ENCODE measurements around the gene HERC2. TPM values are rescaled to one million over a fixed set of nuclear protein-coding genes. Genes with fewer than 3 reads are reported as not detected.
A peak's percentile ranks its signal among the peaks of the same experiment; 100 is the strongest.

HERC2 gene
- total and polyA plus RNA-seq, 2 of the 8 experiments (the other 6 are each of a cell fraction or from before 2014, with no cell fraction given) = 83.0 to 88.7 TPM

DNA sequence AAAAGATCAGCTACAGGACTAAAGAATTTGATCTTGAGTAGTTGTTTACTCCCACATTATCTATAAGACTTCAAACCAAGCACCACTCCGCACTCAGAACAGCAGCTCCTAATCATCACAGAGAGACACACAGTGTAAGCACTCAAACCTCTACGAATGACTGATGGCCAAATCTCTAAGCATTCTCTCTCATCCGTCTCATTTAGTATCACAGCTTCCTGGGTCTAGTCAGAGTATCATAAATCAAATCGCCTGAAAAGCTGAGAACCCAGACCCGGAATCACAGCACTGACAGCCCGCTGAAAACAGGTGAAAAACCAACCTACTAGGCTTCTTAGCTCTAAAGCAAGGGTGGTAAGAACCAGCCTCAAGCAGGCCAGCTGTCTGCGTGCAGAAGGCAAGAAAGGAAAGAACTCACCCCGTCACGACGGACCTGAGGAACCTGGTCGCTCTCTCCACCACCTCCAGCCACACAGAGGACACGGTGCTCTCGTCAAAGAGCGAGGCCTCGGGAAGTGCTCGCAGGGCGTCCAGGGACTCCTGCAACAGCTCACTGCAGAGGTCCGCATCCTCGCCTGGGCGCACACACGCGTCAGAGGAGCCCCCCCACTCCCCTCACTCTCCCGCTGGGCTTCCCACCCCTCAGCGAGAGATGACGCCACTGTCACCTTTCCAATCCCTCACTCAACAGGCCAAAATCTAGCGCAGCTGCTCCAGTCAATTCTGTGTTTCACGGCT, 47.9 kb downstream of the HERC2 start:
- Histone ChIP-seq H3K14ac (ENCODE audit: insufficient read length) (no peak overlapping the region), H4K91ac (replicated peaks; ENCODE audit: insufficient read length, low read length) (no peak overlapping the region), H3K27me3 (replicated peaks in 1 of 4; ENCODE audit: control insufficient read depth in 3 of 4, extremely low read depth in 1 of 4, insufficient read depth in 3 of 4, low read length in 3 of 4) (no peaks in the 10 kb centered on the region), H3K4me3 (ENCODE audit: extremely low read depth in 1 of 4, insufficient read depth in 2 of 4, low read depth in 3 of 4, low read length in 4 of 4) (no peak overlapping the region), H3K27ac (ENCODE audit: low read depth, low read length) (no peak overlapping the region), H2BK20ac (ENCODE audit: low read length) (no peak overlapping the region), H3K9me3 (ENCODE audit: insufficient read depth in 2 of 2, low read depth in 1 of 2, low read length in 1 of 2) (no peaks in the 10 kb centered on the region), H3K23ac (ENCODE audit: insufficient read length) (no peak overlapping the region), H3K18ac (ENCODE audit: extremely low read depth, low read length) (no peak overlapping the region), H2BK120ac (replicated peaks; ENCODE audit: low read depth, low read length) (no peak overlapping the region), H2BK5ac (ENCODE audit: low read depth, low read length) (no peak overlapping the region; the same call in 1 of the 2 replicates), H3K36me3 (ENCODE audit: control insufficient read depth in 2 of 4, insufficient read depth in 4 of 4, low read length in 3 of 4) (peaks cover 2 to 27% (median 21%) of the 10 kb centered on the region in 4 experiments; a peak in 7 of 8 replicates), H2BK12ac (ENCODE audit: low read depth, low read length) (no peak overlapping the region), H3K4me1 (replicated peaks in 1 of 4; ENCODE audit: control insufficient read depth in 3 of 4, insufficient read depth in 4 of 4, low read length in 3 of 4) (no peaks in the 10 kb centered on the region; a peak in 1 of 7 replicates), H3K4ac (replicated peaks; ENCODE audit: insufficient read length, low read depth, low read length) (no peak overlapping the region), H2AFZ (ENCODE audit: low read length) (no peak overlapping the region), H3K9ac (replicated peaks in 1 of 4; ENCODE audit: extremely low read depth in 1 of 4, low read depth in 3 of 4, low read length in 3 of 4) (no peak overlapping the region), H3K79me1 (ENCODE audit: low read depth, low read length) (no peaks in the 10 kb centered on the region), H2BK15ac (ENCODE audit: low read length) (no peak overlapping the region), H3K4me2 (ENCODE audit: insufficient read depth in 1 of 2, low read depth in 2 of 2, low read length in 2 of 2) (no peak overlapping the region), H3K79me2 (ENCODE audit: control insufficient read depth in 1 of 2, insufficient read depth in 2 of 2, low read length in 2 of 2) (peaks cover 0 to 4% of the 10 kb centered on the region in 2 experiments; a peak in 1 of 4 replicates), H4K5ac (ENCODE audit: insufficient read length, low read depth, low read length) (no peak overlapping the region), H3K56ac (replicated peaks; ENCODE audit: insufficient read length, low read depth, low read length) (no peak overlapping the region), H4K20me1 (replicated peaks in 1 of 2; ENCODE audit: control insufficient read depth in 1 of 2, insufficient read depth in 2 of 2, low read length in 2 of 2) (peaks cover 0 to 5% of the 10 kb centered on the region in 2 experiments), H4K8ac (ENCODE audit: extremely low read depth, insufficient read depth, low read length) (peak overlapping the region; percentile 73), H3K23me2 (ENCODE audit: low read depth, low read length) (no peaks in the 10 kb centered on the region), H2AK5ac (ENCODE audit: low read depth, low read length) (no peak overlapping the region)
- 91% methylated on average over 27 of the region's 27 CpGs; no CpG with 5 or more reads in 1 of the 2 experiments for WGBS, 2 experiments (ENCODE audit: extremely low coverage in 1 of 2, insufficient coverage in 1 of 2, insufficient read length in 1 of 2, insufficient replicate concordance in 2 of 2, low coverage in 1 of 2, low lambda C conversion rate in 2 of 2, missing lambda C conversion rate in 1 of 2)
- FAIRE-seq (no peak), DNase-seq (ENCODE audit: low read depth in 1 of 2, low spot score in 2 of 2) (no peak)
- POLR2A ChIA-PET (ENCODE audit: partially characterized antibody) = no interaction called here
- CTCF ChIA-PET (ENCODE audit: partially characterized antibody) = interaction anchor here (0.5 to 1.6 kb wide), 3 partner anchors 13 to 566 kb away, joined by 3 to 5 read pairs (median 4); no protein-coding TSS in a partner anchor
- TF ChIP-seq RBBP5 (IDR thresholded peaks at IDR 0.05; ENCODE audit: borderline replicate concordance, low read depth, low read length) = no peak
- no peak for TF ChIP-seq TCF12 (IDR thresholded peaks at IDR 0.05; ENCODE audit: low read depth, low read length)
- no peak for TF ChIP-seq JUND (IDR thresholded peaks at IDR 0.05; ENCODE audit: low read length)
- no peak for TF ChIP-seq RNF2 (IDR thresholded peaks at IDR 0.05; ENCODE audit: borderline replicate concordance, low read depth, low read length, missing control alignments, poor library complexity, severe bottlenecking)
- TF ChIP-seq TAF1 (IDR thresholded peaks at IDR 0.05; ENCODE audit: low read depth, low read length) = no peak
- TF ChIP-seq, protein P1, sequence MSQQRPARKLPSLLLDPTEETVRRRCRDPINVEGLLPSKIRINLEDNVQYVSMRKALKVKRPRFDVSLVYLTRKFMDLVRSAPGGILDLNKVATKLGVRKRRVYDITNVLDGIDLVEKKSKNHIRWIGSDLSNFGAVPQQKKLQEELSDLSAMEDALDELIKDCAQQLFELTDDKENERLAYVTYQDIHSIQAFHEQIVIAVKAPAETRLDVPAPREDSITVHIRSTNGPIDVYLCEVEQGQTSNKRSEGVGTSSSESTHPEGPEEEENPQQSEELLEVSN (IDR thresholded peaks at IDR 0.05) = no peak
- no peak for TF ChIP-seq BRCA1 (IDR thresholded peaks at IDR 0.05; ENCODE audit: low read depth, low read length)
- TF ChIP-seq EP300 (IDR thresholded peaks at IDR 0.05; ENCODE audit: borderline replicate concordance in 1 of 2, low read depth in 2 of 2, low read length in 2 of 2) = no peak
- no peak for TF ChIP-seq SAP30 (IDR thresholded peaks at IDR 0.05; ENCODE audit: insufficient read depth, insufficient replicate concordance, low read length)
- TF ChIP-seq, protein P2, sequence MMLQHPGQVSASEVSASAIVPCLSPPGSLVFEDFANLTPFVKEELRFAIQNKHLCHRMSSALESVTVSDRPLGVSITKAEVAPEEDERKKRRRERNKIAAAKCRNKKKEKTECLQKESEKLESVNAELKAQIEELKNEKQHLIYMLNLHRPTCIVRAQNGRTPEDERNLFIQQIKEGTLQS (IDR thresholded peaks at IDR 0.05; ENCODE audit: insufficient read depth, low read depth, low read length) = no peak
